DMS53 treated with DMSO at 0.1 percent for 48 hours (cell line): ENCODE measurements around the gene ARSI.

Experiments used
- DNase-seq: peaks from one replicate; lab custom pipeline; 2025; ENCODE audit not compliant: unreplicated experiment; lab: John Stamatoyannopoulos, UW

The ARSI gene

DNA sequence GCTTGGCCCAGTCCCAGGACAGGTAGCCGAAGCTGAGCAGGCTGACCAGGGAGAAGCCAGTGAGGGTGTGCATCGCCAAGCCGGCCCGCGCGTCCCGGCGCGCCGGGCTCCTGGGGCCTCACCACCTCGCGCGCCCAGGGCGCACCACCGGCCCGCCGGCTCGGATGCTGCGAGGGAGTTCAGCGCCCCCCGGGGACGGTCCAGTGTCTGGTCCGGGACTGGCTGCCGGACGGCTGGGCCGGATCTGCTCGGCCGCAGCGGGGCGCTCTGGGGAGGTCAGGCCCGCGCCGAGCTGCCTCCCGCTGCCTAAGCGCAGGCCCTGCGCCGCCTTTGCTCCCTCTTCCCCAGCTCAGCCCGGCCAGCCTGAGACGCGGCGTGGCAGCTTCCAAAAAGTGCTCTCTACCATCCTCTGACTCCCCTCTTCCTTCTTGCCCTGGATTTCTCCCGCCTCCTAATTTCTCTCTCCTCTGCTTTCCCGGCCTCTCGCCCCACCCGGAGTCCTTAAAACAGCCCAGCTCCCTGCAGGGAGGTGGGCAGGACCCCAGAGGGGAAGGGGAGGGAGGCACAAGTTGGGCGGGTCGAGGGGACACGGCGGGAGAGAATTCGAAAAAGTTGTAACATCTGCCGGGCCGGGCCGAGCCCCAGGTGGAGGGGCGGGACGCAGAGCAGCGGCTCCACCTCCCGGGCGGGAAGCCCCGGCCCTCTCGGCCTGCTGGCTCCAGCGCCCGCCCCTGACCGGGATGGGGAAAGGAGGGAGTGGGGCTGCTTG is at the start of gene ARSI:
Gene ARSI (minus strand): TSS at position 605 of the 769 bp plus-strand sequence. CDS start 532 bp downstream, at position 73.
- DNase-seq, result no peak

DNA sequence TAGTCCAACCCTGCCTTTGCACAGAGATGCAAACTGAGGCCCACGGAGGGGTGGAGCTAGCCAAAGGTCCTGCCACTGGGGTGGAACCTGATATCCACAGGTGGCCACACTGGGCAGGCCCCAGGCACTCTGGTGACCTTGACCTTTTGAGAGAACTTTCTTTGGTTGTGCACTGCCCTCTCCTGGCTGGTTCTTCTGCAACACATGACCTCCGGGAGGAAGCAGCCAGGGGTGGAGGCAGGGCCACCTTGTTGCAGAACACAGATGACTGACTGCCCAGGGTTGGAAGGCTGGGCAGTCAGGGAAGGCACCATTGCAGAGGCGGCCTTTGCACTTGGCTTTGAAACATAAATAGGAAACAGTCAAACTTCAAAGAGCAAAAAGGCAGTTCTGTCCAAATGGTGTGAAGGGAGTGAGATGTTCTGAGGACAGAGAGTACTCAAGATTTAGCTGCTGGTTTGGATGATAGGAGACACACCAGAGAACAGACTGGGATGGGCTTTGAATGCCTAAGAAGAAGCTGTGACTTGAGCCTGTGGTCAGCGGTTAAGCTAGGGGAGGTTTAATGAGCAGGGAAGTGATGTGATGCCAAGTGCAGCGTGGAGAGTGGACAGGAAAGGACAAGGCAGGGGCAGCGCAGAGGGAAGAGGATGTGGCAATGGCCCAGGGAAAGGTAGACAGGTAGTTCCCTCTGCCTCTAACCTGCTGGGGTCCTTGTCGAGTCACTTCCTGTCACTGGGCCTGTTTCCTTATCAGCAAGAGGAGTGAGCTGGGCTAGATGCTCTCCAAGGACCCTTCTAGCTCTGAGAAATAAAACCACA is 48.0 kb upstream of the ARSI start:
- peak; percentile 62 for DNase-seq

DNA sequence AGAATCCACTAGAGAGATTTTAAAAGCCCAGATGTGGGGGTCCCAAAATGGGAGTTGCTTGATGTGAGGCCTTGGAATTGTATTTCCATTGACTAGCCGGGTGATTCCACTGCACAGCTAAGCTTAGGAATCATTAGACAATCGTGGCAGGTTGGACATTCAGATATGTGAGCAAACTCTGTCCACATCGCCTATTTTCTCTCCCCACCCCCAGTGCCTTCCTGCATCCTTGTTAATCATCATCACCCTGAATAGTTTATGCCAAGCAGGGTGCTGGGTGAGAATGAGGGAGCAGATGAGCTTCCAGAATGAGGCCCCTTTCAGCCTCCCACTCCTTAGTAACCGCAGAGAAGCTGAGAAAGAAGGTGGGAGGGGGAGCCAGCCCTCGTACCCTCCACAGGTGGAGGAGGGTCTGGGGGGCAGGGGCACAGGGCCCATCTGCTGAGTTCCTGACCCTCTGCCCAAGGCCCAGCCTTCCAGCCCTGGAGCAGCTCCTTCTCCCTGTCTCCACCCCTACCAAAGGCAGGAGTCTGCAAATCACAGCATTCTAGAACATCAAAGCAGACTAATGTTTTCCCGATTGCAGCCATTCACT is 47.1 kb upstream of the ARSI start:
- no peak for DNase-seq

DNA sequence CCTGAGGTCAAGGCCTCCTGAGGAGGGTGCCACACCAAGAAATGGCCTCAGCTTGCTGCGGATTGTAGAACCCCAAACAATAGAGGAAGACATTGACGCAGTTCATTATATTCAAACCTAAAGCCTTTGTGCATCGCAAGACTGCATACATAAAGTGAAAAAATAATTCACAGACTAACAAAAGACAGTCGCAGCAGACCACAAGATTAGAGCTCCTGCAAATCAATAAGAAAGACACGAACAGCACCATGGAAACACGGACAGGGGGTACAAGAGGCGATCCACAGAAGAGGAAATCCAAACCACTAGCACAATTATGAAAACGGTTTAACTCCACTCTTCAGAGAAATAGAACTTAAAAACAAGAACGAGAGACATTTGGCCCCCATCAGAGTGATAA is 44.7 kb upstream of the ARSI start:
- DNase-seq, result no peak

DNA sequence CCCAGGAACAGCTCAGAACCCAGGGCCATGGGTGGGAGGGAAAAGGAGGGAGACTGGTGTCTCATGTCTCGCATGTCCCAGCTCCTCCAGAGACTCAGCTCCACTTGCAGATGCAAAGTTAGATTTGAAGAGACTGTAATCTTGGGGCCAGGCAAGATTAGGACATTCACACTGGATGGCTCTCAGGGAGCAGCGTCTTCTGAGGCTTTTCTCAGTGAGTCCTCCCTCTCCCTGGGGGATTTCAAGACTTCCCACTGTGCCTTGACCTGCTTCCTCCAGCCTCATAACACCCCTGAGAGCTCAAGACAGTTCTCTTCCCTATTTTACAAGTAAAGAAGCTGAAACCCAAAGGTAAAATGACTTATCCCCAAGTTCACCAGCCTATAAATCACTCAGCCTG is 44.3 kb upstream of the ARSI start:
- DNase-seq, result no peak

DNA sequence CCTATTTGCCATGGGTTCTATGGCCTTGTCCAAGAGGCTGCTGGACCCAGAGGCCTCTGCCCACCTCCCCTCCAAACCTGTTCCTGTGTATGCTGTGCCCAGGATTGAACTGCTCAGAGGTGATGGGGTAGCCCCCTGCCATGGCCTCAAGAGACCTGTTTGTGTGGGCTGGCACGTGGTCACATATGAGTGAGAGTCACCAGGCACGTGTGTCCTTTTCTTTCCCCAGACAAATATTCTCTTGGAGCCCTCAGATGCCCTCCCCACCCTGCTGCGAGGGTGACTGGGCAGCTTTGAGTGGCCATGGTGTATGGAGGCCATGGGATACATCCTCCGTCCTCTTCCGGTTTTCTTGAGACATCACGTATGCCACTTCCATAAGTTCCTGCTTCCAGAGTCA is 43.9 kb upstream of the ARSI start:
- DNase-seq, result no peak

DNA sequence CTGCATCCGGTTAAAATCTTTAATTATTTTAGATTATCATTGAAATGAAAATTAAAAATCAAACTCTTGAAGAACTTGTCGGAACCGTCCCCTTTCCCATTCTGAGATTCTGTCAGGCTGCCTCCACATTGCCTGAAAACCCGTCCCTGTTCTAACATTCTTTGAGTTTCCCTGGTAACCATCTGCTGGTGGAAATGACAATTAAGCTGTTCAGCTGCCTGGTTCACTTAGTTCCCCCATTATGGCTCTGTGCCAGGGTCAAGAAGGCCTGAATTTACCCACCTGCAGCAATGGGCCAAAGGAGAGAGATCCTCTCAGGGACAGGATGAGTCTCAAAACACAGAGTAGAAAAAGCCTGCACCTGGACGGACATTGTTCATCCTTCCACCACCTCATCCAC is 43.0 kb upstream of the ARSI start:
- DNase-seq, result no peak

DNA sequence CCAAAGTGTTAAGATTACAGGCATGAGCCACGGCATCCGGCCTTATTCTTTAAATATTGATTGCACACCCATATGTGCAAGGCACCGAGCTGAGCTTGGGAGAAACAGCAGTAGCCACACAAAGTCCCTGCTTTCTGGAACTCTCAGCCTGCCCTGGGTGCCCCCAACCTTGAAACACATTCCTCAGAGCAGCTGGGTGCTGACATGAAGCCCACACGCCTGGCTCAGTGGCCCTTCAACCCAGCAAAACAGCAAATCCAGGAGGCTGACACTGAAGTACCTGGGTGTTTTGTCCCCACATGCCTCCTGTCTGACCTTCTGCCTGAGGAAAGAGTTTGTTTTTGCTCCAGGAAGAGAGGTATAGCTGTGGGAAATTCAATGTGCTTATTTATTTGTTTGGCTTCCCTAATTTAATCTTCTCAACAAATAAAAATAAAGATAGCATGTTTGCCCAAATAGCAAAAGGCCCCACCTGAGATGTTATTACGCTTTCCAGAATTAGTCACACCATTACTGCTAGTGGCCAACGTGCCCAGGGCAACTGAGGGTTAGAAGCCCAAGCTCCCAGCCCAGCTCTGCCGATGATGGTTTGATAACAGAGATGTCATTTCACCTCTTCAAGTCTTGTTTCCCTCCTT is 41.4 kb upstream of the ARSI start:
- no peak for DNase-seq

DNA sequence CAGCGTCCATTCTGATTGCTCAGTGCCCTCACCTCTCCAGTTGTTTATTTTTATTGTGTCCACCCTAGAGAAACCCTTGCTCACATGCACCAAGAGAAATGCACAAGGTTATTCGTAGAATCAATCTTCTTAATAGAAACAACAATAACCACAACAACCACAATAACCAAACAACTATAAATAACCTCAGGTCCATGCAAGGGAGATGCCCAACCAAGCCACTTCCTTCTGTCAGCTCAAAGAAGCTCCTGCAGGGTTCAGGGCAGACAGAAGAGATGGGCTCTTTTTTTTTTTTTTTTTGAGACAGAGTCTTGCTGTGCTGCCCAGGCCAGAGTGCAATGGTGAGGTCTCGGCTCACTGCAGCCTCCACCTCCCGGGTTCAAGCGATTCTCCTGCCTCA is 39.9 kb upstream of the ARSI start:
- DNase-seq, result no peak

DNA sequence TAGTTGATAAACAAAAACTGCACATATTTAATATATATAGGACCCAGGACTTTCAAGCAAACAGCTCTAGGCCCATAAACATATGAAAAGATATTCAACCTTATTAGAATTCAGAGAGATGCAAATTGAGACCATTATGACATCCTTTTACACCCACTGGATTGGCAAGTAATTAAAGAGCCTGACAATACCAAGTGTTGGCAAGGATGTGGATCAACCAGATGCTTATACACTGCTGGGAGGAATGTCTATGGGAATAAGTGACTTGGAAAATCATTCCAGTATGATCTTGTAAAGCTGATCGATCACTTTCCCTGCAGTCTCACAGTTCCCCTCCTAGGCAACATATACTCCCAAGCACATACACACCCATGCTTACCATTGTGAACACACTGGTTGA is 39.3 kb upstream of the ARSI start:
- DNase-seq, result no peak

DNA sequence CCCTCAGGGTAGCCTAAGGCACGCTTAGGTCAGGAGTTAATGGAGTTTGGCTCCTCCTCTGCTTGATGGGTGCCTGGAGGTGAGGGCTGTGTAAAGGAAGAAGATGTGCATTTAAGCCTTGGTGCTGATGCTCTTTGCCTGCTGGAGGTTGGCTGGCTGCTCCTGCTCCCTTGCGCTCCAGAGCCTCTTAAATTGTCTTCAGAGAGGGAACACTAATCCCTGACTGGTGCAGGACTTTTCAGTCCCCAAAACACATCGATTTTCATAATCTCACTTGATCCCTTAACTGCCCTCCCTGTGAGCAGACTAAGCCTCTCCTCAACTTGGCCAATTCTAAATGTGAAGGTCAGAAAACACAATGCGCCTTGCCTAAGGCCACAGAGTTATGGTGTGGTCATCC is 38.6 kb upstream of the ARSI start:
- DNase-seq, result no peak

DNA sequence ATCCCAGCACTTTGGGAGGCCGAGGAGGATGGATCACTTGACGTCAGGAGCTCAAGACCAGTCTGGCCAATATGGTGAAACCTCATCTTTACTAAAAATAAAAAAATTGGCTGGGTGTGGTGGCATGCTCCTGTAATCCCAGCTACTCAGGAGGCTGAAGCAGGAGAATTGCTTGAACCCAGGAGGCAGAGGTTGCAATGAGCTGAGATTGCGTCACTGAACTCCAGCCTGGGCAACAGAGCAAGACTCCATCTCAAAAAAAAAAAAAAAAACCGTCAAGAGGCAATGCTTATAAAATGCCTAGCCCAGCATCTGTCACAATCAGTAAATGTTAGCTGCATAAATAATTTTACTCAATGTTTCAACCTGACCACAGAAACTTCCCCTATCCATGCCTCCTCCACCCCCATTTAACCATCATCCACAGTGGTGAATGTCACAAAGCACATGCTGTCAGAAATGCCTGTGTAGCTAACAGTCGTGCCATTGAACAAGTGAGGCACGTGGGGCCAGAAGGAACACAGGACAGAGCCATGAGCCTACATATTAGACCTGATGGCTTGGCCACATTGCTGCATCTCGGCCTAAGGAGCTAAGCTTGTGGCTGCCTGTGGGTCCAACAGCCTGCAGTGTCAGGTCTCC is 38.0 kb upstream of the ARSI start:
- DNase-seq, result no peak

DNA sequence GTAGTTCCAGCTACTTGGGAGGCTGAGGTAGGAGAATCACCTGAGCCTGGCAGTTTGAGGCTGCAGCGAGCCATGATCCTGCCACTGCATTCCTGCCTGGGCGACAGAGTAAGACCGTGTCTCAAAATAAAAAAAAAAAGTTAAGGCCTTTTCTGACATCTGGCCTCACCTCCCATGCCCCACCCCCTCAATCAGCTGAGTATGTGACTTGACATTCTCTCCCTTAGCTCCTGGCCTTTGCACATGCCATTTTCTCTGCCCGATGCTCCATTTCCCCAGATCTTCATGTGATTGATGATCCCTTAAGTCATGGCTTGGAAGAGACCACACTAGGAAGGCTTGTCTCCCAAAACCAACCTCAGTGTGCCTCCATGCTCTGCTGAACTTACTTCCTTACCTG is 37.1 kb upstream of the ARSI start:
- no peak for DNase-seq

DNA sequence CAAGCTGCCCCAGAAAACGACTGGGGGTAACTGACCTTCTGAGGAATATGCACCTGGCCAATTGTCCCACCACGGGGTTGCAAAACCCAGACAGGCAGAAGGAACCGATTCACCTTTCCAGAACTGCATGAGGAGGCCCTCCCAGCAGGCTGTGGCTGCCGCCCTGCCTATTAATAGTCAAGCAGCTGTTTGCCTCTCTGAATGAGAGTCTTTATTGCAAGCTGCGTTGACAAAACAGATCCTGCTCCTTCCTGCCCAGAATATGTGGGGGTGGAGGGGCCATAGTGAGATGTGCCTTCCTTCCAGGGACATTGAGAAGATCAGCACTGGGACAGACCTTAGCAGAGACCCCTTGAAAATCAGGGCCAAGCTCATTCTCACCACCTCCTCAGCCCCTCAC is 36.5 kb upstream of the ARSI start:
- DNase-seq, result no peak

DNA sequence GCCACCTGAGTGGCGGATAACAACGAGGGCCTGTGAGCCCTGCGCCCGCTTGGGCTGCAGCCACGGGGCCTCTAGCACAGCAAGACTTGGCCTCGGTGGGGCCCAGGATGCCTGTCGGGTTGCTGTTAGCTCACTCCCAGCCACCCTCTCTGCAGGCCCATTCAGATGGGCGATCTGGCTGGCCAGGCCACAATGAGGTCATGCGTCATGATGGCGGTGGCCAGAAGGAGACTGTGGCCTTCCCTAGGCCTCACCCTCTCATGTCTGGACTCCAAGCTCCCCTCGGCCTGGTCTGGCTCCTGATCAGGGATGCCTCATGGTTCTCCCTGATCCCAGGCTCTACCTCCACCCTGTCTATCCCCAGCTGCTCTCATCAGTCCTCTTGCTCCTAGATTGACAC is 35.8 kb upstream of the ARSI start:
- DNase-seq, result no peak

DNA sequence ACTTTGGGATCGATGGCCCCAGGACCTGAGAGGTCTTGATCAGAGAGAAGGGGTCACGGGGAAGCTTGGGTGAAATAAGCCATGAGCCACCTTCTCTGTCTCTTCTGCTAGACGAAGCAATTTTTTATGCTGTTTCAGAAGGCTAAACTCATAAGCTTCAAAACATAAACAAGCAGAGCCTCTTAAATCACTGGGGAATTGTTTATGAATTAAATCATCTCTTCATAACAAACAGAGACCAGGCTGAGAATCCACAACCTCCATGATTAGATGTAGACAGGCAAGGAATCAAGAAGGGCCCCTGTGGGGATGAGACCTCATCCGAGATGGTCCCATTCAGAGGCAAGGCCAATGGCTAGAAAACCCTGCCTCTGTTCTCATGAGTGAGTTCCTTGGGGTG is 33.1 kb upstream of the ARSI start:
- DNase-seq, result no peak

DNA sequence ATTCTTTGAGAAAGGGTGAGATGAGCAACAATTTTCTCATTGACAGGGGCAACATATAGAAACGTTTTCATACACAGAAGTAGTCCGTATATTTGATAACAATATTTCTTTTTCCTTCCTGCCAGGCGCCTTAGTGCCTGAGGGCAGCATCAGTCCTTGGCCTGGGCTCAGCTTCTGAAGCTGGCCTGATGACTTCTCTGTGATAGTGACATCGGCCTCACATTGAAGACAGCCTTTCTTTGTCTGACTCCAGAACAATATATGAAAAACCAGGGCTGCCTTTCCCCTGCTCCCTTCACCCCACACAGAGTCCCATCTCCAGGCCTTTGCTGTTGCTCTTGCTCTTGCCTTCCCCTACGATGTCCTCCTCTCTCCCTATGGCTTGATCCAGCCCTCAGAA is 30.7 kb upstream of the ARSI start:
- no peak for DNase-seq

DNA sequence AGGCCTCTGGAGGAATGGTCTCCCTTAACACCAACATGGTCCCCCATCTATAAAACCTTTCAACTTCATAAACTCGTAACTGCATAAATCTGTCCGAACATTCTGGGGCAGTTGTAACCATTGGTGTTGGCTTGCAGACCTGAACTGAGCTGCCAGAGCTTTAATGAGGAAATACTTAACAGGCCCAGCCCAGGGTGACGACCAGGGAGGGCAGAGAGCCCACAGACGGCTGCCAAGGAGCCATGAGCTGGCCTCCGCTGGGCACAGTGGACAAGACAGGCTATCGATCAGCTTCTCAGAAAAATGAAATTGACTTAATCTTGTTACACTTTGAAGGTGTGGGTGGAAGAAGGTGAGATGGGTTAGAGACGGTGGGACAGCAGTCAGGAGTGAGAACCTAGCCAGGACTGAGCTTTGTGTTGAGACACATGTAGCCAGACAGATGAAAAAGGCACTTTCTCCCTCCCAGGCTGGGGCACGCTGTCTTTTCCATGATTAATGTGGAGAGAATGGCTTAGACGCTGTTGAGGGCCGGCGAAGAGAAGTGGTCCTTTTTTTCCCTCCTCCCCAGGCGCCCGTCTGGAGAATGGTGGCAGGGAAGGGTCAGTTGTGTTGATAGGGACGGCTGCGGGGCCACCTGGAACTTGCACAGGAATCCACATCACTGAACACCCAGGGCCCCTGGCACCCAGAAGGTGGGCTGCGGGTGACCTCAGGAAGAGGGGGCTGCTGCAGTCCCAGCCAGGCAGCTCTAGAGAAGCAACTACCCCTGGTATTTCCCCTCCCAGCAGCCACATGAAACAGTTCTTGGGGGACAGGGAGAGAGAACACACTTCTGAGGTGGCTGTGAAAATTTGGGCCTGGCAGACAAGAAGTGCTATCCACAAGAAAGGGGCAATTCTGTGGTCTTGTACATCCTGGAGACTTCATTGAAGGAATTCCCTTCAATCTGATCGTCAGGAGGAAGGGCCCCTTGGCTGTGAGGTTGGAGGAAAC is 27.5 kb upstream of the ARSI start:
- no peak for DNase-seq

DNA sequence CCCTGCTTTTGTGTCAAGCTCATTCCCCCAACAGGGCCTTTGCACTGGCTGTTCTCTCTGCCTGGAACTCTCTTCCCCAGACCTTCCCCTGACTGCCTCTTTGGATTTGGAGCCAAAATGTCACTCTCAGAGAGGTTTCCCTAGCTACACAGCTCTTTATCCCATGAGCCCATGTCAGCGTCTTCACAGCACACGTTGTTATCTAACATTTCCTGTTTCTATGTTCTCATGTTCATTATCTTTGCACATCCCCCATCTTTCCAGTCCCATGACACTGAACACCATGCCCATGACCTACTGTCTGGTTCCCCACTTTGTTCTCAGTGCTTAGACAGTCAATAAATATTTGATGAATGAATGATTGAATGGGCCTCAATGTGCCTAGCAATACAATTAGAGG is 26.3 kb upstream of the ARSI start:
- no peak for DNase-seq

DNA sequence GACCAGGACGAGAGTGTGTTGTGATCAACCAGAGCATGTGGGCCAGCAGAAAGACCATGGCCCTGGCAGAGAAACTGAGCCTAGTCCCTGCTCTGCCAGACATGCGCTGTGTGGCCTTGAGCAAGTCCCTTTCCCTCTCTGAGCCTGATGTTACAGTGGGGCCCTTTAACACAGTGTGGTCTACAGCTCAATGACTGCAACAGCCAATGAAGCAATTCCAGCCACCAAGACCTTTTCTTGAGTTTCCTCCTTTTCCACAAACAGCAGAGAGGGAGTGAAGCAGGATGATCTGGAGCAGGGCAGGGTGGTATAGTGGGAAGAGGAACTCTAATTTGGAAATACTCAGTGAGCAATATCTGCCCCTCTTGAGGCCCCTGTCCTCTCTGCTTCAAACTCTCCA is 25.8 kb upstream of the ARSI start:
- no peak for DNase-seq
